Cardiac muscle cell (in vitro differentiated cells and primary cell): ENCODE results near the gene ARHGEF38. TPM values are rescaled to one million over a fixed set of nuclear protein-coding genes. Genes with fewer than 3 reads are reported as not detected.

Experiments used
- DNase-seq, 2 donors: peaks; one replicate each; pipeline versions ENCODE4 v3.0.0 to v3.0.0-alpha.2; 2010 to 2017; ENCODE audit warnings: low read depth in 1 of 2, low spot score in 1 of 2
- H3K27ac ChIP-seq: fragments of 200-600 bp; sonication (generic); 2 replicates; pipeline ENCODE4 v1.5.1; 2016
- H3K27me3 ChIP-seq: fragments of 200-600 bp; sonication (generic); 2 replicates; pipeline ENCODE4 v1.6.0; 2016; ENCODE audit warnings: control low read depth
- H3K36me3 ChIP-seq: fragments of 200-600 bp; sonication (generic); 2 replicates; pipeline ENCODE4 v1.5.1; 2016; ENCODE audit warnings: control low read depth
- H3K4me1 ChIP-seq: fragments of 200-600 bp; sonication (generic); 2 replicates; pipeline ENCODE4 v1.8.1; 2017; ENCODE audit warnings: low read depth, mild to moderate bottlenecking, mixed run types
- H3K4me3 ChIP-seq: fragments of 200-600 bp; sonication (generic); 2 replicates; pipeline ENCODE4 v1.5.1; 2016; ENCODE audit warnings: mild to moderate bottlenecking
- H3K9me3 ChIP-seq: fragments of 200-600 bp; sonication (generic); 2 replicates; pipeline ENCODE4 v1.5.1; 2017; ENCODE audit warnings: low read depth, mild to moderate bottlenecking, control low read depth
- CTCF ChIP-seq: IDR thresholded peaks from 2 replicates; pipeline ENCODE4 v1.5.1; 2012; ENCODE audit warnings: low read depth, mild to moderate bottlenecking, low read length
- polyA plus RNA-seq: library from polyadenylated mRNA; unstranded; fragments of >200 nt; fragmentation: Nextera tagmentation; extraction: Ambion mirVana; gene quantifications from 2 replicates; pipeline ENCODE4 v1.2.1, GENCODE V29; 2016
- total RNA-seq: library from RNA; depleted of rRNA; stranded (reverse); fragments of >200 nt; gene quantifications from 2 replicates; pipeline ENCODE4 v1.2.3, GENCODE V29; 2016

Gene ARHGEF38
- total and polyA plus RNA-seq, 2 experiments from 2014 or later: 1.6 TPM; not detected in 1

- H3K27ac ChIP-seq: no peak overlapping the region
- no peaks in the 10 kb centered on the region for H3K4me1 ChIP-seq
- no peak for DNase-seq
- H3K36me3 ChIP-seq: no peaks in the 10 kb centered on the region
- no peak for TF ChIP-seq CTCF
- H3K9me3 ChIP-seq: no peaks in the 10 kb centered on the region
- no peaks in the 10 kb centered on the region for H3K27me3 ChIP-seq
- no peak overlapping the region for H3K4me3 ChIP-seq
These were observed 42.2 kb upstream of the ARHGEF38 start for GRCh38 chr4:105510245-105510644.

DNA sequence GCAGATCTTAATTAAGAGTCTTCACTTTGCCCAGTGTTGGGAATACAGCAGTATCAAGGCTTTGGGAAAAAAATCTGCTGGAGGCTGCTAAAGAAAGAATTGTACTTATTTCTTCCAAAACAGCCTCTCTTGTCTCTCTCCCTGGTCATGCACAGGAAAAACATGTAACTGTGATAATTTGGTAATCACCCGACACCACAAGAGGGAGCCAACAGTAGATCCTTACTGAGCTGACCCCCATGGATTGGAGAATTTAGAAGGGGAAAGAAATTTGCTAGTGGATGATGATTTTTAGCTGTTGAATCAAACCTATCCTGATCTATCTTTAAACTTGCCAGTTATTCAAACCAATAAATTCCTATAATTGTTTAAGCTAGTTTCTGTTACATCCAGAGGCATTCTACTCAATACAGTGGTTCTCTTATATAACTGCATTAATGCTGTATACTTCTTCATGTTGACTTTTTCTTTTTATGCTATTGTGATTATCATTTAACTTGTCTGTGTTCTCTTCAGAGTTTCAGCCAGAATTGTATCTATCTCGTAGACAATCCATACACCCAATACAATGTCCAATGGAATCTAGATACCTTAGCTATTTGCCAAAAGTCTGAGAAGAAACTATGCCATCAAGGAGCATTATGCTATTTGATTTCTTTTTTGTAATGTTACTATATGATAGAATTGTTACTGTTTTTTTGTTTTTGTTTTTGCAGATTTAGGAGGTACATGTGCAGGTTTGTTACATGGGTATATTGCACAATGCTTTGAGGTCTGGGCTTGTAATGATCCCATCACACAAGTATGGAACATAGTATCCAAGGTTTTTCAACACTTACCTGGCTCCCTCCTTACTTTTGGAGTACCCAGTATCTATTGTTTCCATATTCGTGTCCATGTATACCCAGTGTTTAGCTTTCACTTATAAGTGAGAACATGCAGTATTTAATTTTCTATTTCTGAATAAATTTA lies 31.3 kb upstream of the ARHGEF38 start:
- Histone ChIP-seq H3K4me1 (no peaks in the 10 kb centered on the region), H3K36me3 (no peaks in the 10 kb centered on the region), H3K4me3 (no peak overlapping the region), H3K27ac (no peak overlapping the region), H3K9me3 (no peaks in the 10 kb centered on the region), H3K27me3 (no peaks in the 10 kb centered on the region)
- TF ChIP-seq CTCF: peak; percentile 74
- peak; percentile 63 to 66 for DNase-seq

GRCh38 chr4:105526656-105527055 lies 25.8 kb upstream of the ARHGEF38 start:
- H3K9me3 ChIP-seq: no peaks in the 10 kb centered on the region
- H3K36me3 ChIP-seq: no peaks in the 10 kb centered on the region
- no peak overlapping the region for H3K4me3 ChIP-seq
- no peak for TF ChIP-seq CTCF
- H3K27me3 ChIP-seq: no peaks in the 10 kb centered on the region
- no peak overlapping the region for H3K27ac ChIP-seq
- H3K4me1 ChIP-seq: no peaks in the 10 kb centered on the region
- no peak for DNase-seq

- no peaks in the 10 kb centered on the region for H3K9me3 ChIP-seq
- no peak overlapping the region for H3K4me3 ChIP-seq
- TF ChIP-seq CTCF: no peak
- H3K36me3 ChIP-seq: no peaks in the 10 kb centered on the region
- no peaks in the 10 kb centered on the region for H3K27me3 ChIP-seq
- no peak overlapping the region for H3K27ac ChIP-seq
- no peaks in the 10 kb centered on the region for H3K4me1 ChIP-seq
- no peak for DNase-seq
These were observed 25.3 kb upstream of the ARHGEF38 start for GRCh38 chr4:105527081-105527480.

- Histone ChIP-seq H3K27ac (no peak overlapping the region), H3K4me3 (no peak overlapping the region), H3K27me3 (no peaks in the 10 kb centered on the region), H3K9me3 (no peaks in the 10 kb centered on the region), H3K36me3 (no peaks in the 10 kb centered on the region), H3K4me1 (no peaks in the 10 kb centered on the region)
- TF ChIP-seq CTCF: no peak
- DNase-seq: no peak
These were observed 15.8 kb upstream of the ARHGEF38 start for GRCh38 chr4:105536601-105537000.
